Stimulated activated CD4-positive, alpha-beta T cell treated with anti-CD3 and anti-CD28 coated beads, Interleukin-15, amount 100 ng/mL, for 48 hours (primary cell): ENCODE data around the gene RBM18.

Source experiments
- DNase-seq, 2 donors: peaks; one replicate each; pipeline ENCODE4 v3.0.0-alpha.2; 2020; ENCODE audit warnings: low read depth in 2 of 2

The RBM18 gene

GRCh38 chr9:122258886-122259415 lies 5.7 kb downstream of the RBM18 start:
- DNase-seq, result no peak

- no peak for DNase-seq
Measured at GRCh38 chr9:122256206-122256605, 8.4 kb downstream of the RBM18 start.

- DNase-seq, result no peak
Measured at GRCh38 chr9:122254761-122255160, 9.9 kb downstream of the RBM18 start.

- no peak for DNase-seq
Measured at GRCh38 chr9:122252796-122253195, 11.8 kb downstream of the RBM18 start.

GRCh38 chr9:122251351-122251750 lies 13.3 kb downstream of the RBM18 start:
- no peak for DNase-seq

GRCh38 chr9:122248448-122248865 lies 16.2 kb downstream of the RBM18 start:
- DNase-seq, result no peak

- DNase-seq, result no peak
Measured at GRCh38 chr9:122246666-122247065, 18.0 kb downstream of the RBM18 start.

- no peak for DNase-seq
Measured at GRCh38 chr9:122244349-122244748, 20.3 kb downstream of the RBM18 start.

GRCh38 chr9:122239722-122240121 lies 24.9 kb downstream of the RBM18 start:
- no peak for DNase-seq

- DNase-seq, result no peak
Measured at GRCh38 chr9:122236681-122237080, 28.0 kb downstream of the RBM18 start.

GRCh38 chr9:122234022-122234748 lies 30.5 kb downstream of the RBM18 start:
- DNase-seq, result no peak

- no peak for DNase-seq
Measured at GRCh38 chr9:122232796-122233306, 31.8 kb downstream of the RBM18 start.

- no peak for DNase-seq
Measured at GRCh38 chr9:122229485-122229837, 35.2 kb downstream of the RBM18 start.

GRCh38 chr9:122228568-122229484 lies 35.8 kb downstream of the RBM18 start, which contains the start of gene LHX6:
TSS of gene LHX6 (minus strand) at chr9:122228957. CDS start at chr9:122228740, 217 bp downstream.
- no peak for DNase-seq

GRCh38 chr9:122228191-122228567 lies 36.5 kb downstream of the RBM18 start:
- no peak for DNase-seq

- no peak for DNase-seq
Measured at GRCh38 chr9:122227575-122227900, 37.1 kb downstream of the RBM18 start.

- no peak for DNase-seq
Measured at GRCh38 chr9:122226758-122227574, 37.7 kb downstream of the RBM18 start.

GRCh38 chr9:122226142-122226757 lies 38.4 kb downstream of the RBM18 start:
- no peak for DNase-seq

- no peak for DNase-seq
Measured at GRCh38 chr9:122225312-122226141, 39.1 kb downstream of the RBM18 start.

GRCh38 chr9:122223435-122223834 lies 41.2 kb downstream of the RBM18 start:
- DNase-seq, result no peak
